Measurements from ENCODE around the gene MYD88.

- TF ChIP-seq EZH2 (IDR thresholded peaks at IDR 0.05; ENCODE audit: borderline replicate concordance, low read length) (no peak), CTCF (conservative IDR thresholded peaks at IDR 0.05 in 1 of 2, IDR thresholded peaks at IDR 0.05 in 1 of 2; ENCODE audit: extremely low read depth in 1 of 2, insufficient read depth in 1 of 2, low read depth in 1 of 2, low read length in 2 of 2) (no peak)
Observed at GRCh38 chr3:38158472-38158871, 20.0 kb downstream of the MYD88 start.
